ENCODE data around the gene CRYGC. TPM values are rescaled to one million over a fixed set of nuclear protein-coding genes. Genes with fewer than 3 reads are reported as not detected.
"Not testable (repeated sequence)": the region's sequence is repeated elsewhere in the genome, so short reads cannot be mapped to it uniquely, and the experiment has no call there.

CRYGC gene
- total and polyA plus RNA-seq, 2 donors, result not detected

GRCh38 chr2:208147759-208148158, 18.1 kb upstream of the CRYGC start:
- no peak for DNase-seq (ENCODE audit: extremely low spot score)
- H3K4me3 ChIP-seq (ENCODE audit: low read depth, low read length), result no peak overlapping the region
- no peak overlapping the region for H3K27ac ChIP-seq (ENCODE audit: low read depth)
- 82% methylated on average over 3 of the region's 3 CpGs for WGBS
- H3K4me1 ChIP-seq (ENCODE audit: insufficient read depth), result no peaks in the 10 kb centered on the region
- no peaks in the 10 kb centered on the region for H3K36me3 ChIP-seq (ENCODE audit: insufficient read depth)

- DNase-seq (ENCODE audit: extremely low spot score), result no peak
- Histone ChIP-seq H3K4me3 (ENCODE audit: low read depth, low read length) (no peak overlapping the region), H3K36me3 (ENCODE audit: insufficient read depth) (no peaks in the 10 kb centered on the region), H3K4me1 (ENCODE audit: insufficient read depth) (no peaks in the 10 kb centered on the region), H3K27ac (ENCODE audit: low read depth) (no peak overlapping the region)
Measured at GRCh38 chr2:208147008-208147407, 17.4 kb upstream of the CRYGC start.

DNA sequence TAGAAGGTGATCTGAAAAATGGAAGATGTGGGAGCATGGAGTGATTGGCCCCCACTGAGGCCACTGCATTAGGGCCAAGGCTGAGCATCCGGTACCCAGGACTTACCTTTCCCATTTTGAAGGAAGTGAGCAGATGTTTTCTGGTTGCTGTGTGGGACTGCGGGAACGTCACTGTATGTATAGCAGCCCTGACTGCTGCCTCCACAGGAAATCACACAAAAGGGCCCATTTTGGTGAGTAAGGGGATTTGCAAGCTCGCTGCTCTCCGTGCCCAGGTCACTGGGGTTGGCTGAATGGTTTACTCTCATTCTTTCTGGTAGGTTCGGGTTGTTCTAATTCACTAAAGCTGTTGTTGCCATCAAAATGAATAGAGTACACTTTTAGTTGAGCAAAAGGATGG, 16.4 kb upstream of the CRYGC start, which contains the start of gene CRYGB:
Gene CRYGB, minus strand, starts transcription at position 153 of the 400 bp plus-strand sequence. Its CDS starts 38 bp downstream, at position 115.
- no peak for DNase-seq (ENCODE audit: extremely low spot score)
- WGBS, result 88% methylated on average over 6 of the region's 6 CpGs
- Histone ChIP-seq H3K27ac (ENCODE audit: low read depth) (no peak within 1 kb of the TSS), H3K4me1 (ENCODE audit: insufficient read depth) (no peaks in the 10 kb centered on the region), H3K4me3 (ENCODE audit: low read depth, low read length) (no peak within 1 kb of the TSS), H3K36me3 (ENCODE audit: insufficient read depth) (no peaks in the 10 kb centered on the region)

GRCh38 chr2:208142925-208143799, 13.5 kb upstream of the CRYGC start:
- no peak for DNase-seq (ENCODE audit: extremely low spot score)
- no peaks in the 10 kb centered on the region for H3K4me1 ChIP-seq (ENCODE audit: insufficient read depth)
- no peak overlapping the region for H3K4me3 ChIP-seq (ENCODE audit: low read depth, low read length)
- no peaks in the 10 kb centered on the region for H3K36me3 ChIP-seq (ENCODE audit: insufficient read depth)
- 79% methylated on average over 14 of the region's 14 CpGs for WGBS
- H3K27ac ChIP-seq (ENCODE audit: low read depth), result no peak overlapping the region

DNA sequence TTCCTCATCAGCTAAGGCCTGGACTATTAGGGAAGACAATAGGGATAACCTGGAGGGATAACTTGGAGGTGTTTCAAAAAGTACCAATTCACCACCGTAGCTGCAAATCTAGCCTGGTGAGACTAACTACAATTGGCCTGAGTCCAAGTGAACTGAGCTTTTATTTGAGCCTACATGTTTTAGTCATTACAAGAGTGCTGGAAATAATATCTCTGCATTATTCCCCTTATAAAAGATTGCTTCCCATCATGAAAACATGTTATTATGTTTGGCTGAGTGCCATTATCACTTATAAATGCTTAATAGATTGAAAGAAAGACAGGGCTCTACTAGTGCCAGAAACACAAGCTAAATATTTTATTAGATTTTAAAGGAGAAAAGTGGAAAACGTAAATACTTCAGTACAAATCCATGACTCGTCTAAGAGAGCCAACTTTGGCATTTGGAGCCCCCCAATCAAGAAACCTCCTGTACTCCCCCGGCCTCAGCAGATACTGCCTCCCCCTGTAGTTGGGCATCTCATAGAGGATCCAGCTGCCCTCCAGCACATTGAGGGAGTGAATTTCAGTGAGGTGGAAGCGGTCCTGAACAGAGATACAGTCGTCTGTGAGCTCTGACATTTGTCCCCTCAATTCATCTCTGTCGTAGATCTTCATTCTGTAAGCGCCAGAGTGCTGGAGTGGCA, 12.8 kb upstream of the CRYGC start:
- H3K4me1 ChIP-seq (ENCODE audit: insufficient read depth), result no peaks in the 10 kb centered on the region
- no peaks in the 10 kb centered on the region for H3K36me3 ChIP-seq (ENCODE audit: insufficient read depth)
- no peak overlapping the region for H3K27ac ChIP-seq (ENCODE audit: low read depth)
- no peak overlapping the region for H3K4me3 ChIP-seq (ENCODE audit: low read depth, low read length)
- 49% methylated on average over 8 of the region's 8 CpGs for WGBS
- peak; percentile 31 for DNase-seq (ENCODE audit: extremely low spot score)

DNA sequence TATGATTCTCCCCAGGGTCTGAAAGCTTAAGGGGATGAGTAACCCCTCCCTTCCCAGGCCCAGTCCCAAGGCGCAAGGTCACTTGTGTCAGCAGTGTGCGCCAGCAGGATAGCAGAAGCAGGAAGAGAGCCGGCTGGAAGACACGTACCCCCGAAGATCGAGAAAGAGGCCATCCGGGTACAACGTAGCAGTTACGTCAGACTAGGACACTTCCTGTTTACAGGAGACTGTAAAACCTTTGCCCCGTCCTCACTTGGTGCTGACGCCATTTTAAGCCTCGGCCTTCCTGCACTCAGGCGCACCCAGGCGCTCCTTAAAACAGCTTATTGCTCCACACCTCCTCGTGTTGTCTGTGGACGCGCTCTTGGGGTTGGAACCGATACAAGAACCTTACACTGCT, 9.8 kb upstream of the CRYGC start:
- DNase-seq (ENCODE audit: extremely low spot score), result no peak
- H3K4me3 ChIP-seq (ENCODE audit: low read depth, low read length), result no peak overlapping the region
- WGBS, result 90% methylated on average over 18 of the region's 18 CpGs
- H3K4me1 ChIP-seq (ENCODE audit: insufficient read depth), result no peaks in the 10 kb centered on the region
- H3K27ac ChIP-seq (ENCODE audit: low read depth), result no peak overlapping the region
- H3K36me3 ChIP-seq (ENCODE audit: insufficient read depth), result no peaks in the 10 kb centered on the region

DNA sequence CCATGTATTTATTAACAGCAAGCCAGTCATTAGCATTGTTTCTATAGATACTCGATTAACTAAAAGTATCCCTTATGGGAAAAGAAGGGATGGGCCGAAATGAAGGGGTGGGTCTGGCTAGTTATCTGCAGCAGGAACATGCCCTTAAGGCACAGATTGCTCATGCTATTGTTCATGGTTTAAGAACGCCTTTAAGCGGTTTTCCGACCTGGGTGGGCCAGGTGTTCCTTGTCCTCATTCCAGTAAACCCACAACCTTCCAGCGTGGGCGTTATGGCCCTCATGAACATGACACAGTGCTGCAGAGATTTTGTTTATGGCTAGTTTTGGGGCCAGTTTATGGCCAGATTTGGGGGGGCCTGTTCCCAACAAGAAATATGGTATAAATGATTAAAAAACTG, 8.7 kb upstream of the CRYGC start:
- not testable (repeated sequence) for H3K4me3 ChIP-seq (ENCODE audit: low read depth, low read length); H3K27ac ChIP-seq (ENCODE audit: low read depth); H3K36me3 ChIP-seq (ENCODE audit: insufficient read depth); H3K4me1 ChIP-seq (ENCODE audit: insufficient read depth); DNase-seq (ENCODE audit: extremely low spot score)
- WGBS, result 96% methylated on average over 7 of the region's 7 CpGs

GRCh38 chr2:208136716-208137094, 7.1 kb upstream of the CRYGC start:
- no peak overlapping the region for H3K27ac ChIP-seq (ENCODE audit: low read depth)
- 51% methylated on average over 2 of the region's 2 CpGs for WGBS
- no peak overlapping the region for H3K4me3 ChIP-seq (ENCODE audit: low read depth, low read length)
- H3K36me3 ChIP-seq (ENCODE audit: insufficient read depth), result no peaks in the 10 kb centered on the region
- no peaks in the 10 kb centered on the region for H3K4me1 ChIP-seq (ENCODE audit: insufficient read depth)
- DNase-seq (ENCODE audit: extremely low spot score), result no peak

DNA sequence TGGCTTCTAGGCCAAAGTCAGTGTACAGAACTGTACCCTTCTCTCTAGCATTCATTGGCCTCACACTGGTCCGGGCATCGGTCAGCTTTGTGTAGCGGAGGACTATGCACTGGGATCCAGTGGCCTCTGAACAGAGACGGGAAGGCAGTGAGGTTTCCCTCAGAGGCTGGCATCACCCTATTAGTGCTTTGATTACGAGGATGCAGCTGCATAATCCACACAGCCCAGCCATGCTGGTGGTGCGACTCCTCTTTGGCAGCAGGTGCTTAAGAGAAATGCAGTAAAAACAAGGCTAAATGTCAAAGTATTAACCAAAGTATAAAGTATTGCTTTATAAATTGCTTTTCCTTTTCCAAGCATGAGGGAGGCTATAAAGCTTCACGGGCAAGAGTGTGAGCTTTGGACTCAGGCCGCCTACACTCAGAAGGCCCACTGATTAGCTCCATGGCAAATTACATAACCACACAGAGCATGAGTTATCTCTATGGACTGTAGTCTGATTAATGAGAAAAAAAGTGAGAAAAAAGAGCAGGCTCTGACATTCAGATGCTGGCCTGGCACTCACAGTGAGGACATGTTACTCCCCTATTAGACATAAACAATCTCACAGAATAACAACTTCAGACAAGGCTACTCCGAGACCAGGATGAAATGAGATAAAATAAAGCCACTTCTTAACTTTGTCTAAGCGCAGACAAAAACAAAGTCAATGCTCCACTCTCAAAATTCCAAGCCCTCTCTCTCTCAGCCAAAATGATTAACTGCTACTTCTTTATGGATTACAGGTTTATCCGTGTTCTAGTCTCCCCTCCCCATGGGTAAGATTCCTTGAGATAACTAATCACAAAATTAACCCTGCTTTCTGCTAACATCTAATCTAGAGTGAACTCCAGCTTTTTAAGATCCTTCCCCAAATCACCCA, 6.4 kb upstream of the CRYGC start:
- Histone ChIP-seq H3K4me1 (ENCODE audit: insufficient read depth) (no peaks in the 10 kb centered on the region), H3K36me3 (ENCODE audit: insufficient read depth) (no peaks in the 10 kb centered on the region), H3K4me3 (ENCODE audit: low read depth, low read length) (no peak overlapping the region), H3K27ac (ENCODE audit: low read depth) (no peak overlapping the region)
- no peak for DNase-seq (ENCODE audit: extremely low spot score)
- 52% methylated on average over 11 of the region's 11 CpGs for WGBS

- Histone ChIP-seq H3K4me1 (ENCODE audit: insufficient read depth) (no peaks in the 10 kb centered on the region), H3K4me3 (ENCODE audit: low read depth, low read length) (no peak overlapping the region), H3K36me3 (ENCODE audit: insufficient read depth) (no peaks in the 10 kb centered on the region), H3K27ac (ENCODE audit: low read depth) (no peak overlapping the region)
- DNase-seq (ENCODE audit: extremely low spot score), result no peak
- WGBS, result 48% methylated on average over 8 of the region's 8 CpGs
Measured at GRCh38 chr2:208134928-208135586, 5.4 kb upstream of the CRYGC start.

GRCh38 chr2:208130712-208131110, 1.1 kb upstream of the CRYGC start:
- DNase-seq (ENCODE audit: extremely low spot score), result no peak
- Histone ChIP-seq H3K27ac (ENCODE audit: low read depth) (no peak overlapping the region), H3K36me3 (ENCODE audit: insufficient read depth) (no peaks in the 10 kb centered on the region), H3K4me1 (ENCODE audit: insufficient read depth) (no peaks in the 10 kb centered on the region), H3K4me3 (ENCODE audit: low read depth, low read length) (no peak overlapping the region)
- WGBS, result 24% methylated on average over 6 of the region's 6 CpGs

DNA sequence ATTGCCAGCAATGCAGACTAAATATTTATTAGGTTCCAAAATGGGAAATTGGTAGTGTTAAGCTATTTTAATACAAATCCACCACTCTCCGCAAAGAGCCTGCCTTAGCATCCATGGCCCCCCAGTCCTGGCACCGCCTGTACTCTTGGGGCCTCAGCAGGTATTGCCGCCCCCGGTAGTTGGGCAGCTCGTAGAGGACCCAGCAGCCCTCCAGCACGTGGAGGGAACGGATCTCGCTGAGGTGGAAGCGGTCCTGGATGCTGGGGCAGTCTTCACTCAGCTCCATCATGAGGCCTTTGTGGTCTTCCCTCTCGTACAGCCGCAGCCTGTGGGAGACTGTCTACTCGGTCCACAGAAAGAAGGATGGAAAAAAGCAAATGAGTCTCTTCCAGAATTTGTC, 1.5 kb downstream of the CRYGC start:
- no peaks in the 10 kb centered on the region for H3K36me3 ChIP-seq (ENCODE audit: insufficient read depth)
- no peak overlapping the region for H3K27ac ChIP-seq (ENCODE audit: low read depth)
- no peak for DNase-seq (ENCODE audit: extremely low spot score)
- no peaks in the 10 kb centered on the region for H3K4me1 ChIP-seq (ENCODE audit: insufficient read depth)
- H3K4me3 ChIP-seq (ENCODE audit: low read depth, low read length), result no peak overlapping the region
- 96% methylated on average over 12 of the region's 12 CpGs for WGBS

DNA sequence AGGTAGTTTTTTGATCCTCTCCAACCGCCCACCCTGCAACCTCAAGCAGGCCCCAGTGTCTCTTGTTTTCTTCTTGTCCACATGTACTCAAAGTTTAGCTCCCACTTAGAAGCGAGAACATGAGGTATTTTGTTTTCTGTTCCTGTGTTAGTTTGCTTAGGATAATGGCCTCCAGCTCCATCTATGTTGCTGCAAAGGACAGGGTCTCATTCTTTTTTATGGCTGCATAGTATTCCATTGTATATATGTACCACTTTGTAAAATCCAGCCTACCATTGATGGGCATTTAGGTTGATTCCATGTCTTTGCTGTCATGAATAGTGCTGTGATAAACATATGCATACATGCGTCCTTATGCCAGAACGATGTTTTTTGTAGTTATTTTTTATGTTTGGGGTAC, 2.5 kb downstream of the CRYGC start:
- 98% methylated on average over 4 of the region's 4 CpGs for WGBS
- H3K4me3 ChIP-seq (ENCODE audit: low read depth, low read length), result no peak overlapping the region
- H3K4me1 ChIP-seq (ENCODE audit: insufficient read depth), result no peaks in the 10 kb centered on the region
- no peak for DNase-seq (ENCODE audit: extremely low spot score)
- H3K27ac ChIP-seq (ENCODE audit: low read depth), result no peak overlapping the region
- H3K36me3 ChIP-seq (ENCODE audit: insufficient read depth), result no peaks in the 10 kb centered on the region
